HG03469 (cell line): ENCODE data around the gene EIF1.
"Not testable (repeated sequence)": the region's sequence is repeated elsewhere in the genome, so short reads cannot be mapped to it uniquely, and the experiment has no call there.

Experiments
- ATAC-seq: cut with Tn5 transposase; IDR thresholded peaks from one replicate; pipeline ENCODE4 v1.9.1; 2021; ENCODE audit warnings: mild to moderate bottlenecking, moderate library complexity, moderate number of reproducible peaks; ENCODE audit not compliant: unreplicated experiment

Gene EIF1

DNA sequence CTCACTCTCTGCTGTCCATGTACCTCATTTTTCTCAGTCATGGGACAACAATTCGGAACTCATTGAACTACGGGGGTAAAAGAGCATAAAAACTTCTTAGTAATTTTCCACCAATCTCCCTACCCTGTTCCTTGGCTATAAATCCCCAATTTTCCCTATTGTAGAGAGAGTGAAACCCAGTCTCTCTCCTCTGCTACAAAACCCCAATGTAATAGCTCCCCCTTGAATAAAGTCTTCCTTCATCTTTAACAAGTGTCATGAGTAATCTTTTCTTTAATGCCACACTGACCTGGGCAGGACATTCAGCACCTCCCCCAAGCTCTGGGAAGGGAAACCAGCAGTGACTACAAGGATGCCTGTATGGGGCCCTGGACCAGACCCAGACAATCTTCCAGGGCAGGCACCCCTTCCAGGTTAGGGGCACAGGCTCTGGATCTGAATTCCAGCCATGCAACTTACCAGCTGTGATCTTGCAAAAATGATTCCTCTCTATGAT is 10.2 kb upstream of the EIF1 start:
- ATAC-seq: no peak

DNA sequence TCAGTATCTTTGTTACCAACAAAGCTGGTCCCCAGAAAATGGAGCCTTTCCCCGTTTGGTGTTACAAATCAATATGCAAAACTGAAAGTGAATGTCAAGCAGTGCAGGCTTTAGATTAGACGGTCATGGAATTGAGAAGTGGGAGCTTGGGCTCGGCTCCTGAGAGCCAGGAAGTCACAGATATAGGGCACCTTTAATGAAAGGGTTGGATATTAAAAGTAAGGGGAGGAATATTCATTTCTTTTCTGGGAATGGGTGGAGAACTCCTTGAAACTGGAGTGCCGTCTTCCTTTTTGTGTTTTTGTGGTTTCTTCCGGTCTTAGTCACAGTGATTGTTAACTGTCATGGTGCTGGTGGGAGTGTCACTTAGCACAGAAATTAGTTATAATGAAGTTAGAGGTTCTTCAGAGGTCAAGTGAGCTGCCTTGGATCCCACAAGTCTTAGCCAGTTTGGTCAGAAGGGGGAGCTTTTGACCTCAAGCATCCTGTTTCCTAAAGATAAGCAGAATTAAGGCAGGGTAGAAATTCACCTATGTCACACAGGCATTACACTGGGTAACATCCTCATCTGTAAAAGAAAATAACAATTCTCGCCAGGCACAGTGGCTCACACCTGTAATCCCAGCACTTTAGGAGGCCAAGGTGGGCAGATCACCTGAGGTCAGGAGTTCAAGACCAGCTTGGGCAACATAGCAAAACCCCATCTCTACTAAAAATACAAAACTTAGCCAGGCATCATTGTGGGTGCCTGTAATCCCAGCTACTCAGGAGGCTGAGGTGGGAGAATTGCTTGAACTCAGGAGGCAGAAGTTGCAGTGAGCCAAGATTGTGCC is 9.6 kb upstream of the EIF1 start:
- ATAC-seq: no peak

DNA sequence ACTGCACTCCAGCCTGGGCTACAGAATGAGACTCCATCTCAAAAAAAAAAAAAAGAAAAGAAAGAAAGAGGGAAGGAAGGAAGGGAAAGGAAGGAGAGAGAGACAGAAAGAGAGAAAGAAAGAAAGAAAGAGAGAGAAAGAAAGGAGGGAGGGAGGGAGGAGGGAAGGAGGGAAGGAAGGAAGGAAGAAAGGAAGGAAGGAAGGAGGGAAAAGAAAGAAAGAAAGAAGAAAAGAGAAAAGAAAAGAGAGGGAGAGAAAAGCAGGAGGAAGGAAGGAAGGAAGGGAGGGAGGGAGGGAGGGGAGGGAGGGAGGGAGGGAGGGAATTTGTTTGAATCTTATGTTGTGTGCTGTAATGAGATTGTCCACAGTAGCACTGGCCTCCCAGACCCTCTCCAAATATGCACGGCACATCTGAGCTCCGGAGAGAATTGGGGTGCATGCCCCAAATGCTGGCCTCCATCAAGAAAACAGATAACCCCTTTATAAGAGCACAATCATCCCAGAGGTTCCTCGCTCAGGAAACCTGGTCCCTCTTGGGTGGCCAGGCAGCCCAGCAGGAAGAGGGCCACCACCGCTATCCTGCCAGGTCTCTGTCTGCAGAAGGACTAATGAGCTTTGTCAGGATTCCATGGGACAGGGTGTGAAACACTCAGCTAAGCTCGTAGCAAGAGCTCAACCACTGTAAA is 8.8 kb upstream of the EIF1 start:
- ATAC-seq: no peak

DNA sequence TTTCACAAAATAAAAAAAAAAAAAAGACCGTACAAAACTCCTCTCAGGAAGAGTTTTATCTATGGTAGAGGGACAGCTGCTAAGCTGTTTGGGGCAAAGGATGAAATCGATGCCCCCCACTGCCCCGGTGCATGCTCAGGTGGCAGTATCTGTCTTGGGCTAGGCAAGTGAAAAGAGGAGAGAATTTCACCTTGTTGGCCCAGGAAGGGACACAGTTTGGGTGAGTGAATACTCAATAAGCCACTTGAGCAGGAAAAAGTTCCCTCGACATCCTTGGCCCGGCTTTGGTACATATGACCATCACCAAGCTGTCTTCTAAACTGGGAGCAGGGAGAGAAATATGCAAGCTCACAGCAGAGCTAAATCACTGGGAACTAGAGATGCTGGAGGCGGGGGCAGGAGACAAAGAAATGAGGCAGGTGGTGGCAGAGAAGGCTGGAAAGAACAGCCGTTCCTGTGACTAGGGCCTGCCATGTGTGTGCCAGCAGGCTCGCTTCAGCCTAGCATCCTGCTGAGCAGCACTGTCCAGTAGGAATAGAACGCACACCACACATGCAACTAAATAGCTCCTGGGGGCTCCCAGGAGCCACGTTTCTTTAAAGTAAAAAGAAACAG is 8.2 kb upstream of the EIF1 start:
- ATAC-seq: no peak

DNA sequence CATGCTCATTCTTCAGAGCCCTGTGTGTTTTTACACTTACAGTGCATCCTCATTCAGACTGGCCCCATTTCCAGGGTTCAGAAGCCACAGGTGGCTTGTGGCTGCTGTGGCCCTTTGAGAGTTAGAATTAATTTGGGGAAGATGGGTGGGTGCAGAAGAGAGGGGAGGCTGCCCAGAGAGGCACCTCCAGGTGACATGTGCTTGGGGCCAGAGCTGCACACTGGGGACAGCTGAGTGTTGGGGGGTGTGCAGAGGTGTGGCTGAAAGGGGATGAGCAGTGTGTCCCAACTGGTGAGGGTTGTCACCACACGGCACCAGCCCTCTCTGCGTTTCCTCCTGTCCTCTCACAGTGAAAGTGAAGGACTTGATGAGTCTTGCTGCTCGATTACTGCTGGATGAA is 6.9 kb upstream of the EIF1 start:
- ATAC-seq: no peak

DNA sequence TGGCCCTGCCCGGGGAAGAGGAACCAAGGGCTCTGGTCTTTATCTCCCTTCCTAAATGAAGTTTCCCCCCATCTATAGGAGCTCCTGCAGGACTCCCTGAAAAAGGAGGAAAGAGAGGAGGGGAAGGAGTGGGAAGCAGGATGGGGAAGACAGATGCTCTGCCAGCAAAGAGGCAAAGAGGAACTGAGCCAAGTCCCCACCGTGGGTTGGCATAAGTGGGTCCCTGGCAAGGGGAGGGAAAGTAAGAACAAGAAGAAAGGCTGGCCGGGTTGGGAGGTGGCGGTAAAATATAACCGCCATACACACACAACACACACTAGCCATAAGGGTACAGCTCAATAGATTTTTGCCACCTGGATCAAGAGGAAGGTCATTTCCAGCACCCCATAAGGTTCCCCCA is 6.1 kb upstream of the EIF1 start:
- no peak for ATAC-seq

DNA sequence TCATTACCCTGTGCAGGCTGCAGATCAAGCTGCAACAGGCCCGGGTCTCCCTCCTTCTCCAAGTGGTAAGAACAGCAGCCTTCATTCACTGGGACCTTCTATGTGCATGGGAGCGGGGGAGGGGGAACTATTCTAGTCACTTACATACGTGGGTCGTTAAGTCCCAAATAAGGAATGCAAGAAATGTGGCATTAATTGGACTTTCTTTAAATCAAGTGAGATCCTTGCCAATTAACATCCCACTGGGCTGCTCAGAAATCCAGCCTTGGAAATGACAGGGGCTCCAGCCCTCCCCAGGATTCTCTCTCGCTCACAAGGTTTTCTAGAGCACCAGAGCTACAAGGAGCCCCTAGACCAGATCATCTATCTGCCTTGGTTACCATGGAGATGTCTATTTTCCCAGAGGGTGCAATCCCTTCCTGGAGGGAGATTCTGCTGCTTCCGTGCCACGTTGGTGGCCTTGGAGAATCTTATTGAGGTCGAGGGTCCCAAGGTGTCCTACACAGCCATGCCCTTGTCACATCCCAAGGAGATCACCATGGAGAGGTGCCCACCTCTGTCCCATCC is 5.2 kb upstream of the EIF1 start:
- ATAC-seq: no peak

DNA sequence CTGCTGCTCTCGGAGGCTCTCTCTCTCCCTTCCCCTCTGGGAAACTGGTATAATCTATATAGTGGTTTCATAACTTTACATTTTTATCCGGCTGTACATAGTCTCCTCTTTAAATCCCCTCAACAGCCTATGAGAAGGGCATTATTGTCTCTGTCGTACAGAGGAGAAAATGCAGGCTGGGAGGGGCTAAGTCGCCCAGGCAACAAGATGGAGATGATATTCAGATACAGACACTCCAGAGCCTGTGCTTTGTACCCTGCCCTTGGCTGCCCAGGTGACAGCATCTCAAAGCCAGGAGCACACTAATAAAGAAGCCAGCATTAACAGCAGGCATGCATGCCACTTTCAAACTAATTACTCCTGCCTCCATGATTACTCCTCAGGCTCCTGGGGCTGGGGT is 4.7 kb upstream of the EIF1 start:
- no peak for ATAC-seq

DNA sequence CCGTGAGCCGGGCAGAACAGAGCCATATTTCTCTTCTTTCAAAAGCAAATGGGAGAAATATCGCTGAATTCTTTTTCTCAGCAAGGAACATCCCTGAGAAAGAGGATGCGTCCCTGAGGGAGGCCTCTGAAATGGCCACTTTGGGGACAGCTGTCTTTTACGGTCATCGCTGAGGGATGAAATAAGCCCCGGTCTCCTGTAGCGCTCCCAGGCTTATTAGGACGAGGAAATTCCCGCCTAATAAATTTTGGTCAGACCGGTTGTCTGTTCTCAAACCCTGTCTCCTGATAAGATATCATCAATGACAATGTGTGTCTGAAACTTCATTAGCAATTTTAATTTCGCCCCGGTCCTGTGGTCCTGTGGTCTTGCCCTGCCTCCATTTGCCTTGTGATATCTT is 2.9 kb upstream of the EIF1 start:
- ATAC-seq: not testable (repeated sequence)

DNA sequence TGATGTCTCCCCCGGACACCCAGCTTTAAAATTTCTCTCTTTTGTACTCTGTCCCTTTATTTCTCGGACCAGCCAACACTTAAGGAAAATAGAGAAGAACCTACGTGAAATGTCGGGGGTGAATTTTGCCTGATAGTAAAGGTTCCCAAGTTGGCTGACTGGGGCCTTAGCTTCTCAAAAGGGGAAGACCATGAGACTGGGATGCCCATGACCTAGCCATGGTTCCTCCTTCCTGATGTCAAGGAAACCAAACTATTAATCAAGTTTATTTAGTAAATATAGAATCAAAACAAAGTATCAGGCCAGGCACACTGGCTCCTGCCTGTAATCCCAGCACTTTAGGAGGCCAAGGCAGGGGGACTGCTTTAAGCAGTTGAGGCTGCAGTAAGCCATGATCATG is 2.4 kb upstream of the EIF1 start:
- no peak for ATAC-seq

DNA sequence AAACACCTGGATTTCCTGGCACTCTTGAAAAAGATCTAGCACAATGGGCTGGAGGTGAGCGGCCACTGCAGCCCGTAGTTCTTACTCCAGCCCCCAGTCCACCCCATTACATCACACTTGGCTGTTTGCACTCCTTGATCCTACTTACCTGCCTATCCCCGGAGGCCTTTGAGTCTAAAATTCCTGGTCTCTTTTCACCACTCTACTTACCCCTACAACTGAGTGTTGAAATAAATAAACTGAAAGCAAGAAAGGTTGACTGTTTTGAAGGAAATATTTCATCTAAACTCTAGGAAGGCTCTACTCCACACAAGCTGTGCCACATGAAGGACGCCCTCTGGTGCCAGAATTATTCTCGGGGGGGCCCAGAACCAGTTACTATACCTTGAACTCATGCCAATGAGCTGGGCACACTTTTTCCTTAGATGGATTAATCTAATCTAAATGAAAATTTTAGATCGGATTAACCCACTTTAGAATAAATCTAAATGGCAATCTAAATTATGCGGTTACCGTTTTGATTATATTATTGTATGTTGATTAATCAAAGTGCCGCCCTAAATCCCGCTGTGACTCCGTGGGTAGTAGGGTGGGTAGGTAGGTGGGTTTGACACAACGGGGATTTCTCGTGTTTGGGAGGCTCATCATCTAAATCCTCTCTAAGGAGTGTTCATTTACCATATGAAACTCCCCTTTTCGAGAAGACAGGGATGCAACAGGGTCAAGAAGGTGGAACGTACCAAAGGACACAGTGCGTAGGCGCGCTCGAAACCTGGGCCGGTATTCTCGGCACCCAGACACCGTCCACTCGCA is 651 bp upstream of the EIF1 start:
- no peak for ATAC-seq

DNA sequence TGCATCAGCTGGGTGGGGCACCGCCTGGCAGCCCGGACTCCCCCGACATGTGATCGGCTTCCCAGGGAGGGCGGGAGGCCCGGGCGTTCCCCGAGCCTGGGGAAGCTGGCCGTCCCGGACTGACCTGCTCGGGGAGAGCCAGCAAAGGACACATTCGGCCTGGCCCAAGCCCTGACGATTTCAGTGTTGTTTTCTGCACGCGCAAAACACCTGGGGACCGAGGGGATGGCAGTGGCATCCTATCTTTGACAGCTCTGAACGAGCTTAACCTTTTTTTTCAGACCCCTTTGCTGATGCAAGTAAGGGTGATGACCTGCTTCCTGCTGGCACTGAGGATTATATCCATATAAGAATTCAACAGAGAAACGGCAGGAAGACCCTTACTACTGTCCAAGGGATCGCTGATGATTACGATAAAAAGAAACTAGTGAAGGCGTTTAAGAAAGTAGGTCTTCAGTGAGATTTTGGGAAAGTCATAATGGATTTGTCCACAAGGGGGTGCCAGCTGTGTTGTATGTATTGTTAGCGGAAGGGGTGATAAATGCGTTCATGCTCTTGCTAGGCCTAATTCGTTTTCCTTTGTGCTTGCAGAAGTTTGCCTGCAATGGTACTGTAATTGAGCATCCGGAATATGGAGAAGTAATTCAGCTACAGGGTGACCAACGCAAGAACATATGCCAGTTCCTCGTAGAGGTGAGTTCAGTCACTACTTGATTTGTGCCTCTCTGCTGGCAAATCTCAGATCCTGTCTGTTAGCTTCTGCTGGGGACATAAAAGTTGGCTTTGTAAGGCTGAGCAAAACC is 1.0 kb downstream of the EIF1 start:
- no peak for ATAC-seq

DNA sequence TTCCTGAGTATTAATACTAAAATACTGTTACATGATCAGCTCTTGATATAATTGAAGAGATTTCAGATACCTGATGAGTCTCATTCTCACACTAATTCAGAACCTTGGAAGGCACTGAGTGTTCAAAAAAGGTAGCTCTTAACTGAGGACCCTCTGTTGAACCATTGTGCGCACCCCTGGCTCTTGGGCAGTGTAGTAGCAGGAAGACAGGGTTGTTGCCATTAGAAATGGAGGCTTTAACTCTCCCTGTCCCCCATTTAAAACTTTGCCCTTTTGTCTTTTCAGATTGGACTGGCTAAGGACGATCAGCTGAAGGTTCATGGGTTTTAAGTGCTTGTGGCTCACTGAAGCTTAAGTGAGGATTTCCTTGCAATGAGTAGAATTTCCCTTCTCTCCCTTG is 1.8 kb downstream of the EIF1 start:
- no peak for ATAC-seq

DNA sequence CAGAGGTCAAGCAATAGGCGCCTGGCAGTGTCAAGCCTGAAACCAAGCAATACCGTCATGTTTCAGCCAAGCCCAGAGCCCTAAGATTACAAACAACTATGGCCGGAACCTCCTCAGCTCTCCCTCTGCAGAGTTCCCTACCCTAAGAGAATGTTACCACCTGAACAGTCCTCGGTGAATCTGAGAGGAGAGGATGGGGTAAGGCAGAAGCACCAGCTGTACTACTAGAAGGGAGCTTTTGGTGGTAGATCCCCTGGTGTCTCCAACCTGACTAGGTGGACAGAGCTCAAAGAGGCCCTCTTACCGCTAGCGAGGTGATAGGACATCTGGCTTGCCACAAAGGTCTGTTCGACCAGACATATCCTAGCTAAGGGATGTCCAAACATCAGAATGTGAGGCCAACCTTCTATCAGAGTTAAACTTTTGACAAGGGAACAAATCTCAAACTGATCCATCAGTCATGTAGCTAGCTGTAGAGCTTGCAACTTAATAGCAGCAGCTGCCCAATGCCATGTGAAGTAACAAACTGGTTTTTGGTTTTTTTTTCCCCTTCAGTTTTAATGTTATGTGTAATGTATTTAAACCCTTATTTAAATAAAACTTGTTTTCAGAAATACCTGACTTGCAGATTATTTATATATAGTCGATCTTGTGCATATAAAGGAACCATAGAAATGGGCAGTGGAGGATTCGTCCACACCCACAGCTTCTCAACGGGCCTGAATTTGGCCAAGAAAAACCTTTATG is 2.5 kb downstream of the EIF1 start:
- ATAC-seq: no peak

DNA sequence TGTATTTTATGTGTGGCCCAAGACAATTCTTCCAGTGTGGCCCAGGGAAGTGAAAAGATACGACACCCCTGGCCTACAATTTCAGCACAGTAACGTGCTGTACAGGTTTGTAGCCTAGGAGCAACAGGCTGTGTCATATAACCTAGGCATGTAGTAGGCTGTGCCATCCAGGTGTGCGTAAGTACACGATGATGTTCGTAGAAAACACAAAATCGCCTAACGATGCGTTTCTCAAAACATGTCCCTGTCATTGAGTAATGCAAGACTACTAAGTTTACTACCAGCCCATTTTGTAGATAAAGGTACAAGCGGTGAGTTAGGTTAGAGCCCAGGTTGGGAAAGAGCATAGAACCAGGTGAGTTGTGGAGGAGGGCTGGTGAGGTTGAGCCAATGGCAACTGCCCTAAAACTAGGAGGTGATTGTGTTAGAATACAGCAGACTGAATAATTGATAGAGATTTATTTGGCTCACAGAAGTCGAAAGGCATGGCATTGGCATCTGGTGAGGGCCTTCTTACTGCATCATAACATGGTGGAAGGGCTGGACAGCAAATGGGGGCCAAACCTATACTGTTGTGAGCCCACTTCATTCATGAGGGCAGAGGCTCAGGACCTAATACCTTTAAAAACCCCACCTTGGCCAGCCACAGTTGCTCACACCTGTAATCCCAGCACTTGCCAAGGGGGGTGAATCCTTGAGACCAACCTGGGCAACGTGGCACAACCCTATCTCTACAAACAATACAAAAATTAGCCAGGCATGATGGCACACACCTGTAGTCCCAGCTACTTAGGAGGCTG is 4.2 kb downstream of the EIF1 start:
- no peak for ATAC-seq

DNA sequence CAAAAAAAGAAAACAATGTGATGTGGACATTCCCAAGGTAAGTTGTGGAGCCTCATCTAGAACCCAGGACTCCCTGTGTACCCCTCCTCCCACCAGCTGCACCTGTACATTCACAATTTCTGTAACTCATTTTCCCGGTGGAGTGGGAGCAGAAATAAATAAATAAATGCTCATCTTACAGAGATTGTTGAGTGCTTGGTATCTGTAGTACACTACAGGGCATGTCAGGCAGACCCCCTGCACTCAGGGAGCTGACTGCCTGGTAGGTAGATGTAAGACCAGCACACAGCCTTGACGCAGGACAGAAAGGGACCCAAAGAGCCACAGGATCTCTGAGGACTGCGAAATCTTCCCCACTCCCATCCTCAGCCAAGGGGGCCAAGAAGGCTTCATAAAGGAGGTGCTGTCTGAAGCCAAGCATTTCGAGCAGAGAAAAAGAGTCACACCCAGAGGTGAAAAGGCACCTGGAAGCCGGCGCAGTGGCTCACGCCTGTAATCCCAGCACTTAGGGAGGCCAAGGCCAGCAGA is 6.5 kb downstream of the EIF1 start:
- no peak for ATAC-seq

DNA sequence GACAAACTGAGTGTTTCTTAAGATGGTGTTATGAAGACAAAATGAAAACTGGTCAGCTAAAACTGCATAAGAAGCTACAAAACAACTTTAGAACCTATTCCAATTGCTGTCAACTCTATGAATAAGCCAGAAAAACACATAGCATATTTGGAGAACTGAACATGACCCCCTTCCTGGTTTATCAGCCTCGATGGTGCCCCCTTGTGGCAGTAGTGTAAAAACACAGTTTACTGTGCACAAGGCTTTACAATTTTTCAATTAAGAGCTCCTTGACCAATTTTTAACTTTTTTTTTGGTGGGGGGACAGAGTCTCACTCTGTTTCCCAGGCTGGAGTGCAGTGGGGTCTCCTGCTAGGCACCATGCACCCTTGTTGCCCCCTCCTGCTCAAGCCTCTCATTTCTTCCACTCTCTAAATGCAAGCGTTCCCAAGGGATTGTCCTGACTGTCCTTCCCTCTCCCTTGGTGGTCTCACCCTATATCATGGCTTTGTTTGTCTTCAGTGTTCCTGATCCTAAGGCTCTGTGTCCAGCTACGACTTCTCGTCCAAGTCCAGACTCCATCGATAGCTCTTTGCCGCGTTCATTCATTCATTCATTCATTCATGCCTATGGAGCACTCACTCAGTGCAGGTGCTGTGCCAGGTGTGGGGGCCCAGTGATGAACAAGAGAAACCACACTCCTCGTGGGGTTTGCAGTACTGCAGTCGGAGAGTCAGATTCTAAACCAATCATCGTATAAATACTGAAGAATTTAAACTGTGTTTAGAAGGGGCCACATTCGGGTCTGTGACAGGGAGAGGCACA is 7.5 kb downstream of the EIF1 start:
- ATAC-seq: no peak
